ENCODE results near the gene RBM47. TPM values are rescaled to one million over a fixed set of nuclear protein-coding genes. Genes with fewer than 3 reads are reported as not detected.

RBM47 gene
- total and polyA plus RNA-seq, 2 experiments from 2014 or later = 35.6 to 139 TPM

DNA sequence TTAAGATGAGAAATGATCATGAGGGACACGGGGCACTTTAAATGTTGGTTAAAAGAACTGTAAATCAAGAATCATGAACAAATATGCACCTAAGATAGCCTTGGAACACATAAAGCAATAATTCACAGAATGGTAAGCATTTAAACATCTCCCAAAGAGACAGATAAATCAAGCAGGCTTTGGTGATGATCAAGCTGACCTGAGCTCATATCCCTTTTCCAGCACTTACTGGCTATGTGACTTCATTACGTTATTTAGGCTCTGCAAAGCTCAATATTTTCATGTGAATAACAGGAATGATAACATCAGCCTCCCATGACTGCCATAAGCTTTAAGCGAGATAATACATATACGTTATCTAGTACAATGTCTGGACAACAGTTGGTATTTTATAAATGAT is 239.7 kb downstream of the RBM47 start (continued):
- TF ChIP-seq, protein P1, sequence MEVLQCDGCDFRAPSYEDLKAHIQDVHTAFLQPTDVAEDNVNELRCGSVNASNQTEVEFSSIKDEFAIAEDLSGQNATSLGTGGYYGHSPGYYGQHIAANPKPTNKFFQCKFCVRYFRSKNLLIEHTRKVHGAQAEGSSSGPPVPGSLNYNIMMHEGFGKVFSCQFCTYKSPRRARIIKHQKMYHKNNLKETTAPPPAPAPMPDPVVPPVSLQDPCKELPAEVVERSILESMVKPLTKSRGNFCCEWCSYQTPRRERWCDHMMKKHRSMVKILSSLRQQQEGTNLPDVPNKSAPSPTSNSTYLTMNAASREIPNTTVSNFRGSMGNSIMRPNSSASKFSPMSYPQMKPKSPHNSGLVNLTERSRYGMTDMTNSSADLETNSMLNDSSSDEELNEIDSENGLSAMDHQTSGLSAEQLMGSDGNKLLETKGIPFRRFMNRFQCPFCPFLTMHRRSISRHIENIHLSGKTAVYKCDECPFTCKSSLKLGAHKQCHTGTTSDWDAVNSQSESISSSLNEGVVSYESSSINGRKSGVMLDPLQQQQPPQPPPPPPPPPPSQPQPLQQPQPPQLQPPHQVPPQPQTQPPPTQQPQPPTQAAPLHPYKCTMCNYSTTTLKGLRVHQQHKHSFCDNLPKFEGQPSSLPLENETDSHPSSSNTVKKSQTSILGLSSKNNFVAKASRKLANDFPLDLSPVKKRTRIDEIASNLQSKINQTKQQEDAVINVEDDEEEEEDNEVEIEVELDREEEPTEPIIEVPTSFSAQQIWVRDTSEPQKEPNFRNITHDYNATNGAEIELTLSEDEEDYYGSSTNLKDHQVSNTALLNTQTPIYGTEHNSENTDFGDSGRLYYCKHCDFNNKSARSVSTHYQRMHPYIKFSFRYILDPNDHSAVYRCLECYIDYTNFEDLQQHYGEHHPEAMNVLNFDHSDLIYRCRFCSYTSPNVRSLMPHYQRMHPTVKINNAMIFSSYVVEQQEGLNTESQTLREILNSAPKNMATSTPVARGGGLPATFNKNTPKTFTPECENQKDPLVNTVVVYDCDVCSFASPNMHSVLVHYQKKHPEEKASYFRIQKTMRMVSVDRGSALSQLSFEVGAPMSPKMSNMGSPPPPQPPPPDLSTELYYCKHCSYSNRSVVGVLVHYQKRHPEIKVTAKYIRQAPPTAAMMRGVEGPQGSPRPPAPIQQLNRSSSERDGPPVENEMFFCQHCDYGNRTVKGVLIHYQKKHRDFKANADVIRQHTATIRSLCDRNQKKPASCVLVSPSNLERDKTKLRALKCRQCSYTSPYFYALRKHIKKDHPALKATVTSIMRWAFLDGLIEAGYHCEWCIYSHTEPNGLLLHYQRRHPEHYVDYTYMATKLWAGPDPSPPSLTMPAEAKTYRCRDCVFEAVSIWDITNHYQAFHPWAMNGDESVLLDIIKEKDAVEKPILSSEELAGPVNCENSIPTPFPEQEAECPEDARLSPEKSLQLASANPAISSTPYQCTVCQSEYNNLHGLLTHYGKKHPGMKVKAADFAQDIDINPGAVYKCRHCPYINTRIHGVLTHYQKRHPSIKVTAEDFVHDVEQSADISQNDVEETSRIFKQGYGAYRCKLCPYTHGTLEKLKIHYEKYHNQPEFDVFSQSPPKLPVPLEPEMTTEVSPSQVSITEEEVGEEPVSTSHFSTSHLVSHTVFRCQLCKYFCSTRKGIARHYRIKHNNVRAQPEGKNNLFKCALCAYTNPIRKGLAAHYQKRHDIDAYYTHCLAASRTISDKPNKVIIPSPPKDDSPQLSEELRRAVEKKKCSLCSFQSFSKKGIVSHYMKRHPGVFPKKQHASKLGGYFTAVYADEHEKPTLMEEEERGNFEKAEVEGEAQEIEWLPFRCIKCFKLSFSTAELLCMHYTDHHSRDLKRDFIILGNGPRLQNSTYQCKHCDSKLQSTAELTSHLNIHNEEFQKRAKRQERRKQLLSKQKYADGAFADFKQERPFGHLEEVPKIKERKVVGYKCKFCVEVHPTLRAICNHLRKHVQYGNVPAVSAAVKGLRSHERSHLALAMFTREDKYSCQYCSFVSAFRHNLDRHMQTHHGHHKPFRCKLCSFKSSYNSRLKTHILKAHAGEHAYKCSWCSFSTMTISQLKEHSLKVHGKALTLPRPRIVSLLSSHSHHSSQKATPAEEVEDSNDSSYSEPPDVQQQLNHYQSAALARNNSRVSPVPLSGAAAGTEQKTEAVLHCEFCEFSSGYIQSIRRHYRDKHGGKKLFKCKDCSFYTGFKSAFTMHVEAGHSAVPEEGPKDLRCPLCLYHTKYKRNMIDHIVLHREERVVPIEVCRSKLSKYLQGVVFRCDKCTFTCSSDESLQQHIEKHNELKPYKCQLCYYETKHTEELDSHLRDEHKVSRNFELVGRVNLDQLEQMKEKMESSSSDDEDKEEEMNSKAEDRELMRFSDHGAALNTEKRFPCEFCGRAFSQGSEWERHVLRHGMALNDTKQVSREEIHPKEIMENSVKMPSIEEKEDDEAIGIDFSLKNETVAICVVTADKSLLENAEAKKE (CRISPR knock-in tag; IDR thresholded peaks at IDR 0.05) = no peak
- no peak for TF ChIP-seq EZH2 (IDR thresholded peaks at IDR 0.05; ENCODE audit: low read depth, unreplicated experiment)

GRCh38 chr4:40388239-40388638 is 241.4 kb downstream of the RBM47 start:
- Histone ChIP-seq H3K27me3 (ENCODE audit: insufficient read depth) (no peaks in the 10 kb centered on the region), H3K9me2 (ENCODE audit: insufficient read depth) (no peaks in the 10 kb centered on the region), H2AFZ (peak overlapping the region; percentile 70), H4K20me1 (replicated peaks; ENCODE audit: insufficient read depth) (no peaks in the 10 kb centered on the region), H3K27ac (ENCODE audit: low read depth) (0 out of 2 replicates have a peak overlapping the region, but pooled peaks have one; percentile 32), H3K4me3 (no peak overlapping the region), H3K36me3 (ENCODE audit: insufficient read depth) (no peaks in the 10 kb centered on the region), H3F3A (replicated peaks; ENCODE audit: low read depth) (no peaks in the 10 kb centered on the region), H3K79me2 (replicated peaks; ENCODE audit: insufficient read depth) (no peaks in the 10 kb centered on the region), H3K4me2 (no peak overlapping the region), H3K4me1 (ENCODE audit: insufficient read depth) (no peaks in the 10 kb centered on the region; the same call in none of the 2 replicates)
- peak; percentile 91 for ATAC-seq
- TF ChIP-seq CTCF (conservative IDR thresholded peaks at IDR 0.05; ENCODE audit: low read depth in 2 of 2) (no peak), CREB1 (CRISPR knock-in tag; IDR thresholded peaks at IDR 0.05; ENCODE audit: low read depth) (no peak), EZH2phosphoT487 (IDR thresholded peaks at IDR 0.05; ENCODE audit: unreplicated experiment) (no peak), STAT1 (IDR thresholded peaks at IDR 0.05; ENCODE audit: unreplicated experiment) (no peak), EZH2 (IDR thresholded peaks at IDR 0.05; ENCODE audit: low read depth, unreplicated experiment) (no peak), NANOG (IDR thresholded peaks at IDR 0.05; ENCODE audit: borderline replicate concordance) (no peak), ZNF331 (CRISPR knock-in tag; IDR thresholded peaks at IDR 0.05; ENCODE audit: low read depth) (no peak)
- TF ChIP-seq, protein P2, sequence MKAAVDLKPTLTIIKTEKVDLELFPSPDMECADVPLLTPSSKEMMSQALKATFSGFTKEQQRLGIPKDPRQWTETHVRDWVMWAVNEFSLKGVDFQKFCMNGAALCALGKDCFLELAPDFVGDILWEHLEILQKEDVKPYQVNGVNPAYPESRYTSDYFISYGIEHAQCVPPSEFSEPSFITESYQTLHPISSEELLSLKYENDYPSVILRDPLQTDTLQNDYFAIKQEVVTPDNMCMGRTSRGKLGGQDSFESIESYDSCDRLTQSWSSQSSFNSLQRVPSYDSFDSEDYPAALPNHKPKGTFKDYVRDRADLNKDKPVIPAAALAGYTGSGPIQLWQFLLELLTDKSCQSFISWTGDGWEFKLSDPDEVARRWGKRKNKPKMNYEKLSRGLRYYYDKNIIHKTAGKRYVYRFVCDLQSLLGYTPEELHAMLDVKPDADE (IDR thresholded peaks at IDR 0.05) = no peak
- peaks cover 10% of the 10 kb centered on the region; the same call in 2 of the 3 replicates for H3K4me1 Mint-ChIP-seq
- peak; percentile 72 for DNase-seq (ENCODE audit: low spot score)
- no peaks in the 10 kb centered on the region for H3K36me3 Mint-ChIP-seq (ENCODE audit: low read depth)
- H3K27ac Mint-ChIP-seq = peak overlapping the region; percentile 20; the same call in 1 of the 2 replicates
- H3K27me3 Mint-ChIP-seq (ENCODE audit: insufficient read depth, low read depth, poor library complexity) = peaks cover 5% of the 10 kb centered on the region
- no peaks in the 10 kb centered on the region for H3K9me3 Mint-ChIP-seq
- H3K4me3 Mint-ChIP-seq = no peak overlapping the region

Measured in GM23338 (cell line).